Stimulated activated naive CD8-positive, alpha-beta T cell treated with anti-CD3 and anti-CD28 coated beads, Interleukin-15, amount 100 ng/mL, for 72 hours (primary cell): ENCODE results near the gene C1orf159.
"Not testable (repeated sequence)": the region's sequence is repeated elsewhere in the genome, so short reads cannot be mapped to it uniquely, and the experiment has no call there.

ENCODE experiments used
- ATAC-seq: fragments of 150-1000 bp; cut with Tn5 transposase; 2 replicates; pipeline ENCODE4 v1.10.0; 2021; ENCODE audit warnings: mild to moderate bottlenecking, moderate library complexity
- DNase-seq, 2 donors: peaks; one replicate each; pipeline ENCODE4 v3.0.0; 2021 to 2022
- H3K27ac Mint-ChIP-seq, 2 donors: one replicate each; pipeline ENCODE4 v1.8.0; 2022; ENCODE audit warnings: mild to moderate bottlenecking in 2 of 2, mixed read lengths in 2 of 2, moderate library complexity in 2 of 2
- H3K27me3 Mint-ChIP-seq: one replicate; pipeline ENCODE4 v1.8.0; 2022; ENCODE audit warnings: mixed read lengths
- H3K4me1 Mint-ChIP-seq: one replicate; pipeline ENCODE4 v1.8.0; 2022; ENCODE audit warnings: mild to moderate bottlenecking, mixed read lengths
- H3K4me3 Mint-ChIP-seq, 2 donors: one replicate each; pipeline ENCODE4 v1.8.0; 2022; ENCODE audit warnings: mild to moderate bottlenecking in 2 of 2, mixed read lengths in 2 of 2, moderate library complexity in 1 of 2
- H3K9me3 Mint-ChIP-seq, 2 donors: one replicate each; pipeline ENCODE4 v1.8.0; 2022; ENCODE audit warnings: mixed read lengths in 2 of 2

C1orf159 gene

DNA sequence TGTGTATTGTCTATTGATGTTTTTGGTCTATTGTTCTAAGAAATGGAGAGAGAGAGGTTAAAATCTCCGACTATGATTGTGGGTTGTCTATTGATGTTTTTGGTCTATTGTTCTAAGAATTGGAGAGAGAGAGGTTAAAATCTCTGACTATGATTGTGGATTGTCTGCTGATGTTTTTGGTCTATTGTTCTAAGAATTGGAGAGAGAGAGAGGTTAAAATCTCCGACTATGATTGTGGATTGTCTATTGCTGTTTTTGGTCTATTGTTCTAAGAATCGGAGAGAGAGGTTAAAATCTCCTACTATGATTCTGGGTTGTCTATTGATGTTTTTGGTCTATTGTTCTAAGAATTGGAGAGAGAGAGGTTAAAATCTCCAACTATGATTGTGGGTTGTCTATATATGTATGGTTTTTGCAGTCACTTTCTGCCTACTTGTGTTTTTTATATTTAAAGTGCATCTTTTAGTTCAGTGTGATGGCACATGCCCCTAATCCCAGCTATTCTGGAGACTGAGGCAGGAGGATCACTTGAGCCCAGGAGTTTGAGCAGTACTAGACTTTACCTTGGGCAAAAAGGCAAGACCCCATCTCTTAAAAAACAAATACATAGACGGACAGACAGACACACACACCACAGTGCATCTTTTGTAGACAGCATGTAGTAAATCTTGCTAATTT, 16.2 kb downstream of the C1orf159 start:
- H3K4me1 Mint-ChIP-seq = peaks cover 55% of the 10 kb centered on the region
- H3K27ac Mint-ChIP-seq = peak overlapping the region; percentile 62 to 90
- peak; percentile 29 for ATAC-seq

GRCh38 chr1:1098681-1099421, 17.0 kb downstream of the C1orf159 start:
- ATAC-seq (peak; percentile 98), DNase-seq (peak in 1 of 2 donors; percentile 52)
- Mint-ChIP-seq H3K4me1 (peaks cover 48% of the 10 kb centered on the region), H3K27me3 (no peaks in the 10 kb centered on the region), H3K9me3 (peaks cover 28 to 30% of the 10 kb centered on the region in 2 donors), H3K27ac (peak overlapping the region; percentile 62 to 90), H3K4me3 (peak overlapping the region; percentile 67 to 72)

More for the DNA sequence above, 16.2 kb downstream of the C1orf159 start:
- no peaks in the 10 kb centered on the region for H3K27me3 Mint-ChIP-seq
- peak in 1 of 2 donors; percentile 13 for DNase-seq
- H3K4me3 Mint-ChIP-seq = peak overlapping the region; percentile 0 to 72
- H3K9me3 Mint-ChIP-seq = peaks cover 28 to 30% of the 10 kb centered on the region in 2 donors

DNA sequence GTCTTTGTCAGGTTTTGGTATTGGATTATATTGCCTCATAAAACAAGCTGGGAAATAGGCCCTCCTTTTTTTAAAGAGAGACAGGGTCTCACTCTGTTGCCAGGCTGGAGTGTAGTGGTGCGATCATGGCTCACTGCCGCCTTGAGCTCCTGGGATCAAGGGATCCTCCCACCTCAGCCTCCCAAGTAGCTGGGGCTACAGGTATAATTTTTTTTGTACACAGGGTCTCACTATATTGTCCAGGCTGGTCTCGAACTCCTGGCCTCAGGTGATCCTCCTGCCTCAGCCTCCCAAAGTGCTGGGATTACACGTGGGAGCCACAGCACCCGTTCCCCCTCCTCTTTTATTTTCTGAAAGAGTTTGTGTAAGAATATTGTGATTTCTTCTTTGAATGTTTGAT, 19.8 kb downstream of the C1orf159 start:
- not testable (repeated sequence) for H3K4me3 Mint-ChIP-seq
- peak in 1 of 2 donors; percentile 6 for DNase-seq

DNA sequence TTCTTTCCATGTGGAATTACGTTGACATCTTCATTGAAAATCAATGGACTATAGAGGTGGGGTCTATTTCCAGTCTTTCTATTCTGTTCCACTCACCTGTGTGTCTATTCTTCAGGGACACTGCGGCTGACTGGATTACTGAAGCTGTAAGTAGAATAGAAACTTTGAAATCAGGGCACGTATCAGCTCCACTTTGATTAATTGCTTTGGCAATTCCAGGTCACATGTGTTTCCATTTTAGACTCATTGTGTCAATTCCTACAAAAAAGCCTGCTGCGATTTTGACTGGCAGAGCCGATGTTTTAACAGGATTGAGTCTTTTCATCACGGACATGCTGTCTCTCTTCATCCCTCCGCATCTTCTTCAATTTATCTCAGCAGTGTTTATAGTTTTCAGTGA, 20.9 kb downstream of the C1orf159 start:
- no peaks in the 10 kb centered on the region for H3K27me3 Mint-ChIP-seq
- no peak for ATAC-seq
- DNase-seq = peak in 1 of 2 donors; percentile 2
- peaks cover 16 to 22% of the 10 kb centered on the region in 2 donors for H3K9me3 Mint-ChIP-seq
- no peak overlapping the region for H3K27ac Mint-ChIP-seq
- H3K4me1 Mint-ChIP-seq = peaks cover 40% of the 10 kb centered on the region
- no peak overlapping the region for H3K4me3 Mint-ChIP-seq

More for the DNA sequence above, 19.8 kb downstream of the C1orf159 start:
- Mint-ChIP-seq H3K9me3 (peaks cover 24 to 28% of the 10 kb centered on the region in 2 donors), H3K4me1 (peaks cover 47% of the 10 kb centered on the region)
- H3K27ac Mint-ChIP-seq, H3K27me3 Mint-ChIP-seq, ATAC-seq: not testable (repeated sequence)

- no peak overlapping the region for H3K4me3 Mint-ChIP-seq
- H3K27ac Mint-ChIP-seq = no peak overlapping the region
Observed at GRCh38 chr1:1093610-1093943, 22.3 kb downstream of the C1orf159 start.

DNA sequence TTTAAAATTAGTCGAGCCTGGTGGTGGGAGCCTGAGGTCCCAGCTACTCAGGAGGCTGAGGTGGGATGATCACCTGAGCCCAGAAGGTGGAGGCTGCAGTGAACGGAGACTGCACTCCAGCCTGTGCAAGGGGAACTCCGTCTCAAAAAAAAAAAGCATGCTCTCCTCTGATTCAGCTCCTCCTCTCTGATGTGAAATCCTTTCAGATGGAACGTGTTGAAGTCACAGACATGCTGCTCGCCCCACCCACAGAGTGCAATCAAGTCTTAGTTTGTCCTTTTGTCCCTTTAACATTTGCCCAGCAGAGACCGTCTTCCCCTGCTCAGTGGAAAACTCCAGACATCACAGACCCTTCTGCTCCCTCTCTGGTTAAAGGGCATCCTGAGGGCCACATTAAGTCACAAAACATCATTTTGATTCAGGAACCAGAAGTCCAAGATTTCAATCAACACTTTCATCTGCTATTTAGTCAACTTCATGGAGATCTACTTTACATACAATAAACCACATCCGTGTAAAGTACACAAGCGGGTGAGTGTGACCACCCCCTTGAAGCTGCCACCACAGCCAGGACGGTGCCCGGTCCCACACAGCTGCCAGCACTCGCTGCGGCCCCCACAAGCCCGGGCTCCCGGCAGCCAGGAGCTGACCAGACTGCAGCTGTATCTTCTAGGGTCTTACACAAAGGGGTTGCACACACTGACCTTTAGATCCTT, 22.8 kb downstream of the C1orf159 start:
- H3K9me3 Mint-ChIP-seq = peaks cover 0 to 4% of the 10 kb centered on the region in 2 donors
- H3K27ac Mint-ChIP-seq = peak overlapping the region in 1 of 2 donors; percentile 48

More at GRCh38 chr1:1093610-1093943, 22.3 kb downstream of the C1orf159 start:
- DNase-seq (peak in 1 of 2 donors; percentile 7), ATAC-seq (no peak)
- no peaks in the 10 kb centered on the region for H3K27me3 Mint-ChIP-seq
- peaks cover 2 to 8% of the 10 kb centered on the region in 2 donors for H3K9me3 Mint-ChIP-seq
- peaks cover 29% of the 10 kb centered on the region for H3K4me1 Mint-ChIP-seq

DNA sequence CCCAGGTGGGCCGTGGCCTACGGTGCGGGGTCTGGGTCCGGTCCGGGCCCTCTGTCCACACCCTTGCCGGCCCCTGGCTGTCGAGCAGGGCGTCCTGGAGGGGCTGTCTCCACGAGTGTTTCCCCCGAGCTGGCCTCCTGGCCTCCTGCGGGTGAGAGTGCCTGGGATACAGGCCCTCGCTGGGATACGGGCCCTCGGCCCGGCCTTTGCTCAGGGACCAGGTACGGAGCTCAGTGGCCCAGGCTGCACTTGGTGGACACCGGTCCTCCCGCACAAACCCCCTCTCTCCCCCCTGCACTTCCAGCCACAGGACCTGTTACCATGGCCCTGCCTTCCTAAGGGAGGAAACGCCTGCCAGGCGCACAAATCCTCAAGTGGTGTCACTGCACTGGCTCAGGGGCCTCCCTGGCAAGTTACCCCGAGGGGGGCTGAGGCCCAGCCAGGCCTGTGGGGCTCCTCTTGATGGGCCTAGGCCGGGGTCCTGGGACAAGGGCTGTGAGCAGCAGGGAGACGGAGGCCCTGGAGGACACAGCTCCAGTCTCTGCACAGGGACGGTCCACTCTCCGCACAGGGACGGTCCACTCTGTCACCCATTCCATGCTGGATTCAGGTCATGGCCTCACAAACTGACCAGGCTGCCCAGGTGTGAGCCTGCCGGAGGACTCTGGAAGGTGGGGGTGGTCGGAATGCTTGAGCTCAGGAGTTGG, 23.6 kb downstream of the C1orf159 start:
- DNase-seq (peak in 1 of 2 donors; percentile 18), ATAC-seq (no peak)
- peak overlapping the region in 1 of 2 donors; percentile 48 for H3K27ac Mint-ChIP-seq
- peaks cover 21% of the 10 kb centered on the region for H3K4me1 Mint-ChIP-seq
- no peaks in the 10 kb centered on the region for H3K27me3 Mint-ChIP-seq
- no peak overlapping the region for H3K4me3 Mint-ChIP-seq
- peaks cover 0 to 4% of the 10 kb centered on the region in 2 donors for H3K9me3 Mint-ChIP-seq

More for the DNA sequence above, 22.8 kb downstream of the C1orf159 start:
- Mint-ChIP-seq H3K4me3 (no peak overlapping the region), H3K27me3 (no peaks in the 10 kb centered on the region), H3K4me1 (peaks cover 27% of the 10 kb centered on the region)
- ATAC-seq (peak; percentile 42), DNase-seq (peak in 1 of 2 donors; percentile 17)

GRCh38 chr1:1091344-1092148, 24.3 kb downstream of the C1orf159 start:
- DNase-seq = peak in 1 of 2 donors; percentile 28
- Mint-ChIP-seq H3K27ac (peak overlapping the region in 1 of 2 donors; percentile 82), H3K9me3 (peaks cover 0 to 4% of the 10 kb centered on the region in 2 donors), H3K4me1 (peaks cover 21% of the 10 kb centered on the region), H3K4me3 (peak overlapping the region in 1 of 2 donors; percentile 24), H3K27me3 (no peaks in the 10 kb centered on the region)
- ATAC-seq = peak; percentile 10

GRCh38 chr1:1090424-1091343, 25.2 kb downstream of the C1orf159 start:
- Mint-ChIP-seq H3K27me3 (no peaks in the 10 kb centered on the region), H3K4me3 (no peak overlapping the region), H3K4me1 (peaks cover 21% of the 10 kb centered on the region), H3K9me3 (peaks cover 0 to 4% of the 10 kb centered on the region in 2 donors), H3K27ac (no peak overlapping the region)
- peak in 1 of 2 donors; percentile 14 for DNase-seq
- no peak for ATAC-seq

GRCh38 chr1:1089731-1090423, 26.0 kb downstream of the C1orf159 start:
- Mint-ChIP-seq H3K27ac (peak overlapping the region; percentile 14 to 88), H3K4me3 (no peak overlapping the region), H3K27me3 (no peaks in the 10 kb centered on the region), H3K9me3 (no peaks in the 10 kb centered on the region), H3K4me1 (peaks cover 21% of the 10 kb centered on the region)
- ATAC-seq (no peak), DNase-seq (peak in 1 of 2 donors; percentile 9)

DNA sequence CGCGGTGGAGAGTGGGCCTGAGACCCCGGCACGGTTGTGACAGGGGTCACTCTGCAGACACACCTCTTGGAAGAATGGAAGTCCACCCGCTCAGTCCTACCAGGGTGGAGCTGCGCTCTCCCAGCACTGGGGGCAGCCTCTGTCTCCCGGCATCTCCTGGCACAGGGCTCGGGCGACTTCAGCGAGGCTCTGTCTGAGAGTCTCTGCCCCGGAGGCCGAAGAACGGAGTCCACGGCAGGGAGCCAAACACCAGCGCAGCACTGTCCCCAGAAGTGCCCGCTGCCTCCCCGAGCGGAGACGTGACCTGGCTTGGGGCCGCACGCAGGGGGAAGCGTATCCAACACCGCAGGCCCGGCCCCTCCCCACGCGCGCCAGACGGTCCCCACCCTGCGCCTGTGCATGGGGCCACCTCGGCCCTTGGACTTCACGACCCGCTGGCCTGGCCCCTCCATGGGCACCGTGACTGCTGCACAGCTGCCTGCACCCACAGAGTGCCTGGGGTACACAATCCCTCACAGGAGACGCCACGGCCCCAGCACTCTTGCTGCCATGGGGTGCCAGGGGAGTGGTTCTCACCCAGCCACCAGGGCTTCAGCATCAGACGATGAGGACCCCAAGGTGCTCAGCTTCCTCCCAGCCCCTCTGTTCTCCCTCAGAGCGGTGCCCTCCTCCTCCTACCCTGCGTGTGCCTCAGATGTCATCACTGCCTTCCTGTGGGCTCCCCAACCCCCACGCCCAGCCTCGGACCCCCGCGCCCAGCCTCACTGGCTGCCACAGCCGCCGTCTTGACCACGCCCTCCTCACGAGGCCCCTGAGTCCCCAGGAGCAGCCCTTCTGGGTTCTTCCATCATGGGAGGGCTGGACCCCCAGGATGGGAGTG, 26.8 kb downstream of the C1orf159 start:
- peak overlapping the region in 1 of 2 donors; percentile 92 for H3K27ac Mint-ChIP-seq
- H3K27me3 Mint-ChIP-seq = no peaks in the 10 kb centered on the region
- ATAC-seq (peak; percentile 4), DNase-seq (peak in 1 of 2 donors; percentile 11)
- H3K9me3 Mint-ChIP-seq = no peaks in the 10 kb centered on the region
- H3K4me1 Mint-ChIP-seq = peaks cover 21% of the 10 kb centered on the region
- no peak overlapping the region for H3K4me3 Mint-ChIP-seq
